Sigmoid colon (tissue), 7 donors: ENCODE data around the gene ZFPM1. TPM values are rescaled to one million over a fixed set of nuclear protein-coding genes. Genes with fewer than 3 reads are reported as not detected.
A peak's percentile ranks its signal among the peaks of the same experiment; 100 is the strongest.

Source experiments
- DNase-seq: peaks from one replicate; pipeline ENCODE4 v3.0.0-alpha.2; 2019
- H3K27ac ChIP-seq, 4 donors: fragments of 200-600 bp; sonication (generic); one replicate each; pipeline ENCODE4 v1.5.1; 2016 to 2019; ENCODE audit warnings: mild to moderate bottlenecking in 1 of 4
- H3K27me3 ChIP-seq, 3 donors: fragments of 200-600 bp; sonication (generic); one replicate each; pipeline ENCODE4 v1.5.1; 2019; ENCODE audit warnings: mild to moderate bottlenecking in 1 of 3
- H3K36me3 ChIP-seq, 4 donors: fragments of 200-600 bp; sonication (generic); one replicate each; pipeline ENCODE4 v1.5.1; 2016 to 2019
- H3K4me1 ChIP-seq, 4 donors: fragments of 200-600 bp; sonication (generic); one replicate each; pipeline ENCODE4 v1.5.1; 2017 to 2019
- H3K4me3 ChIP-seq, 4 donors: fragments of 200-600 bp; sonication (generic); one replicate each; pipeline ENCODE4 v1.5.1; 2017 to 2019; ENCODE audit warnings: mild to moderate bottlenecking in 2 of 4, moderate library complexity in 1 of 4
- H3K9me3 ChIP-seq, 4 donors: fragments of 200-600 bp in 3 of 4; sonication (generic) in 3 of 4; one replicate each; pipeline versions ENCODE4 v1.5.1 to v1.6.1; 2013 to 2019
- CTCF ChIP-seq, 4 experiments: fragments of 450-650 bp in 3 of 4; fragments of 200-600 bp in 1 of 4; IDR thresholded peaks; one replicate each; pipeline ENCODE4 v1.5.1; 2016 to 2019; ENCODE audit warnings: antibody characterized with exemption in 4 of 4, mild to moderate bottlenecking in 3 of 4, moderate library complexity in 2 of 4
- EP300 ChIP-seq, 4 donors: sonication (generic); formaldehyde crosslinking; IDR thresholded peaks; one replicate each; pipeline ENCODE4 v1.6.1; 2017; ENCODE audit warnings: antibody characterized with exemption in 4 of 4
- POLR2A ChIP-seq, 2 donors: fragments of 450-650 bp; IDR thresholded peaks; one replicate each; pipeline ENCODE4 v1.6.1; 2016; ENCODE audit warnings: antibody characterized with exemption in 2 of 2, mild to moderate bottlenecking in 2 of 2, moderate library complexity in 2 of 2
- POLR2AphosphoS5 ChIP-seq, 4 donors: sonication (generic); formaldehyde crosslinking; IDR thresholded peaks; one replicate each; pipeline ENCODE4 v1.6.1; 2017; ENCODE audit warnings: antibody characterized with exemption in 4 of 4
- WGBS, 2 donors: extraction: QIAGEN DNeasy Blood & Tissue Kit; methylation state at CpG; one replicate each; pipeline ENCODE4 v1.1.7; 2013; 5-methylcytosine and 5-hydroxymethylcytosine counted together
- intact Hi-C: fragments of 100-400 bp; cut with DNase I; formaldehyde crosslinking; loops from one replicate; pipeline ENCODE4 v1.15.1; 2023
- polyA plus RNA-seq, 3 donors: library from polyadenylated mRNA; stranded (reverse); fragments of 200-250 nt; gene quantifications; one replicate each; pipeline ENCODE4 v1.2.3, GENCODE V29; 2013
- total RNA-seq, 4 donors: library from RNA; depleted of rRNA; stranded (reverse); fragments of >200 nt; gene quantifications; one replicate each; pipeline ENCODE4 v1.1.0, GENCODE V29; 2016
- donor health status: healthy with polysubstance abuse.
- donor health status: Bipolar disorder and iron deficiency.
- donor health status: healthy.

Gene ZFPM1
- total and polyA plus RNA-seq, 7 donors, result 0.27 to 3.7 (median 0.66) TPM

DNA sequence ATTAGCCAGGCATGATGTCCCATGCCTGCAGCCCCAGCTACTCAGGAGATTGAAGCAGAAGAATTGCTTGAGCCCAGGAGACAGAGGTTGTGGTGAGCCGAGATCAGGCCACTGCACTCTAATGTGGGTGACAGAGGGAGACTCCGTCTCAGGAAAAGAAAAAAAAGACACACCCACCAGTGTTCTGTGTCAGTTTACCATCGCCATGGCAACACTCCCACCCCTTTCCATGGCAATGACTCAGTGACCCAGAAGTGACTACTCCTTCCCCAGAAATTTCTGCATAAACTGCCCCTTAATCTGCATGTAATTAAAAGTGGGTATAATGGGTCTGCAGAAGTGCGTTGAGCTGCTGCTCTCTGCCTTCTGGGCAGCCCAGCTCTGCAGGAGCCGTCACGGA, 113.1 kb downstream of the ZFPM1 start:
- WGBS, 2 donors, result 66 to 81% methylated on average over 6 of the region's 6 CpGs
- peaks cover 0 to 23% (median 13%) of the 10 kb centered on the region in 4 donors for H3K4me1 ChIP-seq
- no peak for DNase-seq
- no peaks in the 10 kb centered on the region for H3K27me3 ChIP-seq
- H3K36me3 ChIP-seq, result no peaks in the 10 kb centered on the region
- intact Hi-C loops, result no loop called here
- H3K27ac ChIP-seq, result no peak overlapping the region
- TF ChIP-seq EP300 (IDR thresholded peaks at IDR 0.05), result no peak
- TF ChIP-seq CTCF (IDR thresholded peaks at IDR 0.05), result no peak
- TF ChIP-seq POLR2A (IDR thresholded peaks at IDR 0.05), result no peak
- no peak for TF ChIP-seq POLR2AphosphoS5 (IDR thresholded peaks at IDR 0.05)
- no peak overlapping the region for H3K4me3 ChIP-seq
- H3K9me3 ChIP-seq, result no peaks in the 10 kb centered on the region

DNA sequence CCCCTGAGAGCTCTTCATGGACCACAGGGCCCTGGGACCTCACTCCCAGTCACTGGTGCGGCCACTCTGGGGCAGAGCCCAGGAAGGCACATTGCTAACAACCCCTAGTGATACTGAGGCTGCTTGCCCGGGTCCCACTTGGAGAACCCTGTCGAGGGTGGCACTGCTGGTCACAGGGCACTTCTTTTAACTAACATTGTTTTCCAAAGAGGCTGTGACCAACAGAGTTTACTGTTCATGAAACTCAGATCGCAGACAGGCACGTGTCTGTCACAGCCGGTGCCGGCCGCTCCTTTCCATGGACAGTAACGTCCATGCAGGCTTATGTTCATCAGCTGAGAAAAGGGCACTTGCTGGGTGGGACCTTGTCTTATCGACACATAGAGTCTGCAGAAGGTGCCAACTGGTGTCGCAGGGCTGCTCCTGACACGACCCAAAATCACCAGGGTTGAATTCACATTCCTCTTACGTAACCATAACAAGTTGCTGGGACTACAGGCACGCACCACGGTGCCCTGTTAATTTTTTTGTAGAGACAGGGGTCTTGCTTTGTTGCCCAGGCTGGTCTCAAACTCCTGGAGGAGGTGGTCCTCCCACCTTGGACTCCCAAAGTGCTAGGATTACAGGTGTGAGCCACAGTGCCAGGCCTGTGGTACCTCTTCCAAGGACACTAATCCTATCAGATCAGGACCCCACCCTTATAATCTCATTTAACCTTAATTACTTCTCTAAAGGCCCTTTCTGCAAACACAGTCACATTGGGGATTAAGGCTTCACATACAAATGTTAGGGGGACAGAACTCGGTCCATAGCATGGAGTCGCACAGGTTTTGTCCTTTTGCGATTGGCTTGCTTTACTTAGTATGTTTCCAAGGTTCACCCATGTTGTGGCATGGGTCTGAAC, 115.9 kb downstream of the ZFPM1 start:
- H3K27me3 ChIP-seq, result no peaks in the 10 kb centered on the region
- H3K27ac ChIP-seq, result peak overlapping the region; percentile 83 to 90 (median 86)
- intact Hi-C loops, result no loop called here
- no peaks in the 10 kb centered on the region for H3K9me3 ChIP-seq
- WGBS, 2 donors, result 89% methylated on average over 18 of the region's 18 CpGs
- no peaks in the 10 kb centered on the region for H3K36me3 ChIP-seq
- no peak for DNase-seq
- H3K4me3 ChIP-seq, result peak overlapping the region; percentile 42 to 93 (median 78)
- no peak for TF ChIP-seq POLR2AphosphoS5 (IDR thresholded peaks at IDR 0.05)
- no peak for TF ChIP-seq POLR2A (IDR thresholded peaks at IDR 0.05)
- TF ChIP-seq EP300 (IDR thresholded peaks at IDR 0.05), result no peak
- TF ChIP-seq CTCF (IDR thresholded peaks at IDR 0.05), result no peak
- H3K4me1 ChIP-seq, result peaks cover 0 to 29% (median 19%) of the 10 kb centered on the region in 4 donors

GRCh38 chr16:88569614-88569984, 116.5 kb downstream of the ZFPM1 start:
- no peak for DNase-seq
- no peak for TF ChIP-seq EP300 (IDR thresholded peaks at IDR 0.05)
- no peak for TF ChIP-seq CTCF (IDR thresholded peaks at IDR 0.05)
- TF ChIP-seq POLR2A (IDR thresholded peaks at IDR 0.05), result no peak
- TF ChIP-seq POLR2AphosphoS5 (IDR thresholded peaks at IDR 0.05), result no peak
- Histone ChIP-seq H3K27me3 (no peaks in the 10 kb centered on the region), H3K27ac (peak overlapping the region; percentile 83 to 90 (median 86)), H3K4me3 (peak overlapping the region; percentile 42 to 93 (median 78)), H3K4me1 (peaks cover 0 to 29% (median 19%) of the 10 kb centered on the region in 4 donors), H3K36me3 (no peaks in the 10 kb centered on the region), H3K9me3 (no peaks in the 10 kb centered on the region)
- intact Hi-C loops, result no loop called here
- WGBS, 2 donors, result 3 to 4% methylated on average over 28 of the region's 28 CpGs

DNA sequence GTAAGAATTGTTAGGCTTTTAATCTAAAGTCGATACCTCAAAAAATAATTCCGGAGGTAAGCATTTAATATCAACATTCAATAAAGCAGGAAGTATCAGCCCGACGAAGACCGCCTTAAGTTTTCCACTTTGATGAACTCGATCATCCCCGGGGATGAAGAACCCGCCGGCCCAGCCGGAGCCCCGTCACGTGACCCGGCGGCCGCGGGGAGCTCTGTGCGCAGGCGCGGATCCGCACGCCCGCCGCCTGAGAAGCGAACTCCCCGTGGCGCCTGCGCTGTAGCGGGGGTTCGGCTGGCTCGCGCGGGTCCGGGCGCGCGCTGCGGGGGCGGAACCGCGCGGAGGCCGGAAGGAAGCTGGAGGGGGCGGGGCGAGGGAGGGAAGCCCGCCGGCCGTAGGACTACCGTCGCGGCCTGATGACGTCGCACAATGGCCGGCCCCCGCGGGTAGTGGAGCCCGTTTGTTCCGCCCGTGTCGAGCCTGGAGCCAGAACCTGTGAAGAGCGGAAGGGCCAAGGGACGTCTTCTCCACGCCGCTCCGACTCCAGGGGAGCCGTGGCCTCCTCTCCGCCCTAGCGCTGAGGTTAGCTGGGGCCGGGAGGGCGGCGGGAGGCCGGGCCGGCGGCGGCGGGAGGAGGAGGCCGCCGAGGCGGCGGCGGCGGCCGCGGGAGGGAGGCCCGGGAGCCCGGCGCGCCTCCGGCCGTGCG, 117.1 kb downstream of the ZFPM1 start, which contains the start of gene ZC3H18:
Gene ZC3H18 (plus strand): TSS at position 419 of the 706 bp plus-strand sequence. CDS start 6,721 bp downstream, outside the sequence.
- peak within 1 kb of the TSS; percentile 83 to 90 (median 86) for H3K27ac ChIP-seq
- 0% methylated on average over 90 of the region's 90 CpGs for WGBS, 2 donors
- H3K27me3 ChIP-seq, result no peaks in the 10 kb centered on the region
- DNase-seq, result peak; percentile 98
- no peaks in the 10 kb centered on the region for H3K9me3 ChIP-seq
- H3K4me3 ChIP-seq, result peak within 1 kb of the TSS; percentile 71 to 93 (median 78)
- intact Hi-C loops, result loop anchor here (1.0 to 10.0 kb wide), 4 partner anchors 35 to 805 kb away; partner anchors contain the start of genes KLHDC4, MVD and ZNF778
- peaks cover 0 to 29% (median 19%) of the 10 kb centered on the region in 4 donors for H3K4me1 ChIP-seq
- TF ChIP-seq POLR2AphosphoS5 (IDR thresholded peaks at IDR 0.05) (peak; percentile 67 to 89 (median 84)), POLR2A (IDR thresholded peaks at IDR 0.05) (peak in 1 of 2 donors; percentile 21), EP300 (IDR thresholded peaks at IDR 0.05) (no peak)
- H3K36me3 ChIP-seq, result no peaks in the 10 kb centered on the region
